ENCODE results near the gene PLN. TPM values are rescaled to one million over a fixed set of nuclear protein-coding genes. Genes with fewer than 3 reads are reported as not detected.

Gene PLN
- total and polyA plus RNA-seq, 9 of the 15 experiments (the other 6 are each of a cell fraction or from before 2014, with no cell fraction given), result 0.03 to 0.30 (median 0.03) TPM; not detected in 6

GRCh38 chr6:118581489-118581959 is 33.4 kb downstream of the PLN start (continued):
- no peak for TF ChIP-seq PATZ1 (CRISPR knock-in tag; IDR thresholded peaks at IDR 0.05; ENCODE audit: borderline replicate concordance)
- no peak for TF ChIP-seq HMGN3 (IDR thresholded peaks at IDR 0.05; ENCODE audit: borderline replicate concordance, extremely low read depth, insufficient read length, low read depth, low read length)
- TF ChIP-seq TAF15 (IDR thresholded peaks at IDR 0.05; ENCODE audit: low read depth, low read length), result no peak
- no peak for TF ChIP-seq RERE (CRISPR knock-in tag; IDR thresholded peaks at IDR 0.05; ENCODE audit: borderline replicate concordance)
- TF ChIP-seq MCM2 (IDR thresholded peaks at IDR 0.05; ENCODE audit: low read depth), result no peak
- TF ChIP-seq ZNF12 (CRISPR knock-in tag; IDR thresholded peaks at IDR 0.05), result no peak
- TF ChIP-seq CBFA2T2 (conservative IDR thresholded peaks at IDR 0.05), result no peak
- TF ChIP-seq RFX7 (CRISPR knock-in tag; IDR thresholded peaks at IDR 0.05), result no peak
- no peak for TF ChIP-seq ZNF165 (CRISPR knock-in tag; IDR thresholded peaks at IDR 0.05; ENCODE audit: borderline replicate concordance)
- no peak for TF ChIP-seq HDAC3 (IDR thresholded peaks at IDR 0.05; ENCODE audit: borderline replicate concordance, partially characterized antibody)
- TF ChIP-seq GATA2 (CRISPR knock-in tag; IDR thresholded peaks at IDR 0.05), result no peak; the same call in 1 of the 2 replicates
- no peak for TF ChIP-seq E2F4 (CRISPR knock-in tag; IDR thresholded peaks at IDR 0.05; ENCODE audit: low read depth)
- peak; percentile 78 for TF ChIP-seq ARID1B (IDR thresholded peaks at IDR 0.05)
- TF ChIP-seq ZBTB26 (CRISPR knock-in tag; IDR thresholded peaks at IDR 0.05), result no peak
- no peak for TF ChIP-seq NFIX (CRISPR knock-in tag; IDR thresholded peaks at IDR 0.05; ENCODE audit: low read depth)
